B cell (primary cell): ENCODE measurements around the gene TUBB4B. TPM values are rescaled to one million over a fixed set of nuclear protein-coding genes. Genes with fewer than 3 reads are reported as not detected.

Source experiments
- ATAC-seq: fragments of 200-7000 bp; cut with Tn5 transposase; one replicate; pipeline ENCODE4 v1.10.0; 2021; ENCODE audit warnings: low read depth, mild to moderate bottlenecking, moderate number of reproducible peaks, moderate library complexity
- CTCF ChIA-PET: fragments of 350-600 bp; sonication (Branson Sonifier 250); formaldehyde crosslinking; loops from one replicate; lab custom pipeline; 2021; ENCODE audit warnings: antibody characterized with exemption, inconsistent platforms; lab: Charles Lee
- POLR2A ChIA-PET: fragments of 350-600 bp; sonication (Branson Sonifier 250); formaldehyde crosslinking; loops from one replicate; lab custom pipeline; 2021; ENCODE audit warnings: antibody characterized with exemption; lab: Charles Lee
- DNase-seq: peaks from one replicate; pipeline ENCODE4 v3.0.0; 2013
- H2AFZ ChIP-seq: 2 replicates; pipeline ENCODE4 v1.6.1; 2012; ENCODE audit warnings: mild to moderate bottlenecking, low read depth, low read length; ENCODE audit not compliant: insufficient read depth, poor library complexity, severe bottlenecking
- H3K27ac ChIP-seq, 2 donors: 1 replicate in 1 of 2; 2 replicates in 1 of 2; pipeline ENCODE4 v1.5.1; 2012 to 2013; ENCODE audit warnings: low read length in 2 of 2, mild to moderate bottlenecking in 2 of 2, moderate library complexity in 1 of 2
- H3K27me3 ChIP-seq, 4 experiments: fragments of 200-600 bp in 1 of 4; sonication (generic) in 1 of 4; replicated peaks in 1 of 4; 1 replicate in 2 of 4; 2 replicates in 2 of 4; pipeline versions ENCODE4 v1.6.1 to v1.7.0; 2013 to 2016; ENCODE audit warnings: low read length in 3 of 4, mild to moderate bottlenecking in 2 of 4, mixed read lengths in 1 of 4, moderate library complexity in 1 of 4; ENCODE audit not compliant: insufficient read depth in 4 of 4, control insufficient read depth in 3 of 4; ENCODE audit errors: control extremely low read depth in 1 of 4
- H3K36me3 ChIP-seq, 2 experiments: replicated peaks in 1 of 2; 1 replicate in 1 of 2; 2 replicates in 1 of 2; pipeline versions ENCODE4 v1.6.1 to v1.7.1; 2013; ENCODE audit warnings: low read length in 1 of 2; ENCODE audit not compliant: insufficient read depth in 2 of 2, control insufficient read depth in 1 of 2; ENCODE audit errors: control extremely low read depth in 1 of 2, extremely low read depth in 1 of 2
- H3K4me1 ChIP-seq, 2 donors: fragments of 200-600 bp in 1 of 2; sonication (generic) in 1 of 2; 1 replicate in 1 of 2; 2 replicates in 1 of 2; pipeline versions ENCODE4 v1.5.1 to v1.6.1; 2013 to 2017; ENCODE audit warnings: low read length in 2 of 2; ENCODE audit not compliant: control insufficient read depth in 2 of 2, insufficient read depth in 2 of 2
- H3K4me2 ChIP-seq: replicated peaks from 2 replicates; pipeline ENCODE3; 2012; ENCODE audit warnings: mild to moderate bottlenecking, low read depth, low read length; ENCODE audit not compliant: poor library complexity, severe bottlenecking
- H3K4me3 ChIP-seq, 5 experiments: fragments of 200-600 bp in 1 of 5; sonication (generic) in 1 of 5; 1 replicate in 3 of 5; 2 replicates in 2 of 5; pipeline versions ENCODE4 v1.5.1 to v1.7.0; 2011 to 2016; ENCODE audit warnings: low read length in 4 of 5, mild to moderate bottlenecking in 4 of 5, low read depth in 2 of 5, control low read depth in 1 of 5, moderate library complexity in 1 of 5; ENCODE audit not compliant: insufficient read depth in 1 of 5; ENCODE audit errors: control extremely low read depth in 1 of 5, extremely low read depth in 1 of 5
- H3K79me2 ChIP-seq: fragments of 200-600 bp; sonication (generic); one replicate; pipeline ENCODE4 v1.6.0; 2016; ENCODE audit warnings: low read length; ENCODE audit not compliant: control insufficient read depth, insufficient read depth
- H3K9ac ChIP-seq: fragments of 200-600 bp; sonication (generic); 2 replicates; pipeline ENCODE4 v1.6.1; 2017; ENCODE audit warnings: mild to moderate bottlenecking, low read length, moderate library complexity
- H3K9me3 ChIP-seq, 3 donors: one replicate each; pipeline versions ENCODE4 v1.6.1 to v1.7.1; 2013; ENCODE audit warnings: low read length in 2 of 3; ENCODE audit not compliant: control insufficient read depth in 2 of 3, insufficient read depth in 1 of 3; ENCODE audit errors: control extremely low read depth in 1 of 3
- H4K20me1 ChIP-seq: 2 replicates; pipeline ENCODE4 v1.6.0; 2012; ENCODE audit warnings: mild to moderate bottlenecking, low read length; ENCODE audit not compliant: insufficient read depth, control insufficient read depth, poor library complexity, severe bottlenecking
- H3K27ac Mint-ChIP-seq: one replicate; pipeline ENCODE4 v1.8.0; 2021; ENCODE audit warnings: mixed read lengths
- H3K27me3 Mint-ChIP-seq: one replicate; pipeline ENCODE4 v1.8.0; 2021; ENCODE audit warnings: mixed read lengths
- H3K4me1 Mint-ChIP-seq: one replicate; pipeline ENCODE4 v1.8.0; 2021; ENCODE audit warnings: mixed read lengths
- H3K4me3 Mint-ChIP-seq: one replicate; pipeline ENCODE4 v1.8.0; 2021; ENCODE audit warnings: mixed read lengths
- H3K9me3 Mint-ChIP-seq: one replicate; pipeline ENCODE4 v1.8.0; 2022; ENCODE audit warnings: mixed read lengths; ENCODE audit not compliant: insufficient read depth
- CTCF ChIP-seq: fragments of 200-600 bp; IDR thresholded peaks from one replicate; pipeline ENCODE4 v1.8.0; 2022; ENCODE audit warnings: antibody characterized with exemption, mild to moderate bottlenecking
- EZH2 ChIP-seq: IDR thresholded peaks from 2 replicates; pipeline ENCODE4 v1.6.1; 2012; ENCODE audit warnings: borderline replicate concordance, low read depth, mild to moderate bottlenecking, moderate library complexity, low read length; ENCODE audit not compliant: insufficient read depth, poor library complexity, severe bottlenecking
- WGBS: methylation state at CpG from one replicate; pipeline ENCODE4 v1.1.5; 2013; ENCODE audit warnings: missing lambda C conversion rate; ENCODE audit not compliant: insufficient coverage; 5-methylcytosine and 5-hydroxymethylcytosine counted together
- intact Hi-C: fragments of 100-400 bp; cut with micrococcal nuclease; formaldehyde crosslinking; loops from one replicate; pipeline ENCODE4 v1.10.0; 2022
- polyA plus RNA-seq: library from polyadenylated mRNA; depleted of rRNA; stranded (reverse); fragments of >200 nt; gene quantifications from 2 replicates; pipeline ENCODE4 v1.2.3, GENCODE V29; 2012
- total RNA-seq, 2 donors: library from RNA; stranded (reverse); fragments of 120-200 nt in 1 of 2; gene quantifications; 1 replicate in 1 of 2; 2 replicates in 1 of 2; pipeline versions ENCODE4 v1.2.3 to v1.2.4, GENCODE V29; 2013 to 2022

The TUBB4B gene
- total and polyA plus RNA-seq, 2 donors (not counting 1 experiment from before 2014, with no cell fraction given): 110 to 261 TPM

- H4K20me1 ChIP-seq: peaks cover 14% of the 10 kb centered on the region
- ChIA-PET CTCF (interaction anchor here (2.3 kb wide), 1 partner anchor 11 kb away, joined by 6 read pairs; the partner anchor contains the start of gene TUBB4B), POLR2A (no interaction called here)
- no peak overlapping the region for H3K4me2 ChIP-seq
- no peak overlapping the region for H2AFZ ChIP-seq
- no peak for DNase-seq
- peaks cover 14% of the 10 kb centered on the region for H3K79me2 ChIP-seq
- ATAC-seq: no peak
- Mint-ChIP-seq H3K4me3 (no peak overlapping the region), H3K4me1 (peaks cover 21% of the 10 kb centered on the region), H3K27me3 (no peaks in the 10 kb centered on the region), H3K27ac (no peak overlapping the region), H3K9me3 (no peaks in the 10 kb centered on the region)
- no peak overlapping the region for H3K27ac ChIP-seq
- H3K9ac ChIP-seq: no peak overlapping the region
- H3K4me1 ChIP-seq: peaks cover 14 to 23% of the 10 kb centered on the region in 2 donors
- intact Hi-C loops: no loop called here
- 95% methylated on average over 19 of the region's 22 CpGs for WGBS
- no peak overlapping the region for H3K4me3 ChIP-seq
- H3K36me3 ChIP-seq: peaks cover 0 to 3% of the 10 kb centered on the region in 2 experiments
- no peaks in the 10 kb centered on the region for H3K27me3 ChIP-seq
- TF ChIP-seq CTCF: no peak
- no peak for TF ChIP-seq EZH2
- H3K9me3 ChIP-seq: no peaks in the 10 kb centered on the region
Measured at GRCh38 chr9:137251490-137252268, 10.6 kb downstream of the TUBB4B start.
